ENCODE results near the gene TACO1. TPM values are rescaled to one million over a fixed set of nuclear protein-coding genes. Genes with fewer than 3 reads are reported as not detected.

TACO1 gene
- total and polyA plus RNA-seq, 2 of the 8 experiments (the other 6 are each of a cell fraction or from before 2014, with no cell fraction given) = 19.1 to 23.6 TPM

- Histone ChIP-seq H3K23ac (ENCODE audit: insufficient read length) (no peak overlapping the region), H2AK5ac (ENCODE audit: low read depth, low read length) (no peak overlapping the region), H3K27me3 (replicated peaks in 1 of 4; ENCODE audit: control insufficient read depth in 3 of 4, extremely low read depth in 1 of 4, insufficient read depth in 3 of 4, low read length in 3 of 4) (no peaks in the 10 kb centered on the region), H2BK12ac (ENCODE audit: low read depth, low read length) (no peak overlapping the region), H4K8ac (ENCODE audit: extremely low read depth, insufficient read depth, low read length) (no peak overlapping the region), H3K4ac (replicated peaks; ENCODE audit: insufficient read length, low read depth, low read length) (no peak overlapping the region), H3K14ac (ENCODE audit: insufficient read length) (no peak overlapping the region), H3K27ac (ENCODE audit: low read depth, low read length) (no peak overlapping the region), H3K4me1 (replicated peaks in 1 of 4; ENCODE audit: control insufficient read depth in 3 of 4, insufficient read depth in 4 of 4, low read length in 3 of 4) (no peaks in the 10 kb centered on the region), H3K36me3 (ENCODE audit: control insufficient read depth in 2 of 4, insufficient read depth in 4 of 4, low read length in 3 of 4) (peaks cover 21 to 51% (median 41%) of the 10 kb centered on the region in 4 experiments), H3K23me2 (ENCODE audit: low read depth, low read length) (no peaks in the 10 kb centered on the region; the same call in 1 of the 2 replicates), H3K18ac (ENCODE audit: extremely low read depth, low read length) (no peak overlapping the region), H3K79me2 (ENCODE audit: control insufficient read depth in 1 of 2, insufficient read depth in 2 of 2, low read length in 2 of 2) (no peaks in the 10 kb centered on the region), H3K9ac (replicated peaks in 1 of 4; ENCODE audit: extremely low read depth in 1 of 4, low read depth in 3 of 4, low read length in 3 of 4) (no peak overlapping the region), H4K91ac (replicated peaks; ENCODE audit: insufficient read length, low read length) (no peak overlapping the region), H3K79me1 (ENCODE audit: low read depth, low read length) (no peaks in the 10 kb centered on the region; the same call in 1 of the 2 replicates), H2BK15ac (ENCODE audit: low read length) (no peak overlapping the region), H3K4me2 (ENCODE audit: insufficient read depth in 1 of 2, low read depth in 2 of 2, low read length in 2 of 2) (no peak overlapping the region), H2BK120ac (replicated peaks; ENCODE audit: low read depth, low read length) (no peak overlapping the region), H3K56ac (replicated peaks; ENCODE audit: insufficient read length, low read depth, low read length) (no peak overlapping the region), H4K20me1 (replicated peaks in 1 of 2; ENCODE audit: control insufficient read depth in 1 of 2, insufficient read depth in 2 of 2, low read length in 2 of 2) (peaks cover 0 to 2% of the 10 kb centered on the region in 2 experiments), H4K5ac (ENCODE audit: insufficient read length, low read depth, low read length) (no peak overlapping the region), H2BK5ac (ENCODE audit: low read depth, low read length) (no peak overlapping the region), H3K4me3 (ENCODE audit: extremely low read depth in 1 of 4, insufficient read depth in 2 of 4, low read depth in 3 of 4, low read length in 4 of 4) (no peak overlapping the region), H3K9me3 (ENCODE audit: insufficient read depth in 2 of 2, low read depth in 1 of 2, low read length in 1 of 2) (no peaks in the 10 kb centered on the region), H2AFZ (ENCODE audit: low read length) (no peak overlapping the region), H2BK20ac (ENCODE audit: low read length) (no peak overlapping the region)
- ChIA-PET CTCF (ENCODE audit: partially characterized antibody) (interaction anchor here (0.6 to 1.4 kb wide), 4 partner anchors 17 to 155 kb away, joined by 3 to 4 read pairs (median 4); no protein-coding TSS in a partner anchor), POLR2A (ENCODE audit: partially characterized antibody) (no interaction called here)
- FAIRE-seq (no peak), DNase-seq (ENCODE audit: low read depth in 1 of 2, low spot score in 2 of 2) (no peak)
- no peak for TF ChIP-seq E2F6 (IDR thresholded peaks at IDR 0.05)
- TF ChIP-seq CTBP2 (IDR thresholded peaks at IDR 0.05; ENCODE audit: borderline replicate concordance, insufficient read depth, insufficient read length, low read length) = no peak
- TF ChIP-seq ASH2L (IDR thresholded peaks at IDR 0.05; ENCODE audit: low read length) = no peak
- 91% methylated on average over 1 of the region's 1 CpG; no CpG with 5 or more reads in 1 of the 2 experiments for WGBS, 2 experiments (ENCODE audit: extremely low coverage in 1 of 2, insufficient coverage in 1 of 2, insufficient read length in 1 of 2, insufficient replicate concordance in 2 of 2, low coverage in 1 of 2, low lambda C conversion rate in 2 of 2, missing lambda C conversion rate in 1 of 2)
Measured at GRCh38 chr17:63589646-63590045, 11.0 kb upstream of the TACO1 start.
